ENCODE results near the gene MRGPRX2.

- no peak for TF ChIP-seq CTCF (IDR thresholded peaks at IDR 0.05 in 2 of 3, conservative IDR thresholded peaks at IDR 0.05 in 1 of 3; ENCODE audit: control insufficient read depth in 2 of 3, extremely low read depth in 1 of 3, insufficient read depth in 1 of 3, low read depth in 3 of 3, low read length in 3 of 3)
- TF ChIP-seq CREM (IDR thresholded peaks at IDR 0.05; ENCODE audit: low read depth) = no peak
- TF ChIP-seq HCFC1 (IDR thresholded peaks at IDR 0.05; ENCODE audit: low read length) = no peak
These were observed 11.2 kb downstream of the MRGPRX2 start for GRCh38 chr11:19049351-19049750.

All from GM12878 (cell line).